ENCODE results near the gene P4HTM.

GRCh38 chr3:49028673-49029562 is 38.9 kb downstream of the P4HTM start, which contains the start of gene IMPDH2:
- peak; percentile 55; the same call in 1 of the 2 replicates for TF ChIP-seq YY1 (tag by site-specific recombination; IDR thresholded peaks at IDR 0.05)
- TF ChIP-seq CTCF (tag by site-specific recombination; IDR thresholded peaks at IDR 0.05) = peak; percentile 48
- no peak for TF ChIP-seq ZNF792 (tag by site-specific recombination; IDR thresholded peaks at IDR 0.05)
- TF ChIP-seq SCRT2 (tag by site-specific recombination; IDR thresholded peaks at IDR 0.05) = no peak
- TF ChIP-seq SALL2 (tag by site-specific recombination; IDR thresholded peaks at IDR 0.05; ENCODE audit: borderline replicate concordance) = no peak
- no peak for TF ChIP-seq ZNF221 (tag by site-specific recombination; IDR thresholded peaks at IDR 0.05; ENCODE audit: borderline replicate concordance)
- TF ChIP-seq ZNF624 (tag by site-specific recombination; IDR thresholded peaks at IDR 0.05) = no peak
- no peak; the same call in 1 of the 2 replicates for TF ChIP-seq ZBTB10 (tag by site-specific recombination; IDR thresholded peaks at IDR 0.05)
- no peak for TF ChIP-seq ZNF274 (IDR thresholded peaks at IDR 0.05; ENCODE audit: low read length)
- no peak for TF ChIP-seq ZNF274 (tag by site-specific recombination; IDR thresholded peaks at IDR 0.05; ENCODE audit: borderline replicate concordance)

Data from HEK293 (cell line).